ENCODE measurements around the gene TMEM116.

GRCh38 chr12:111943929-111944328 is 69.0 kb downstream of the TMEM116 start:
- no peak for TF ChIP-seq CTCF (IDR thresholded peaks at IDR 0.05)
- TF ChIP-seq POLR2A (IDR thresholded peaks at IDR 0.05) = no peak
